Osteoblast (primary cell): ENCODE measurements around the gene SPRYD7. TPM values are rescaled to one million over a fixed set of nuclear protein-coding genes. Genes with fewer than 3 reads are reported as not detected.
A peak's percentile ranks its signal among the peaks of the same experiment; 100 is the strongest.
"Not testable (repeated sequence)": the region's sequence is repeated elsewhere in the genome, so short reads cannot be mapped to it uniquely, and the experiment has no call there.

Experiments used
- DNase-seq: peaks from one replicate; pipeline ENCODE4 v3.0.0; 2011; ENCODE audit warnings: low spot score, mixed read lengths; ENCODE audit not compliant: insufficient read length; ENCODE audit errors: missing footprints
- H2AFZ ChIP-seq: 2 replicates; pipeline ENCODE4 v1.6.0; 2011; ENCODE audit warnings: mild to moderate bottlenecking, low read length
- H3K27ac ChIP-seq: 2 replicates; pipeline ENCODE4 v1.5.1; 2011; ENCODE audit warnings: mild to moderate bottlenecking, low read depth, low read length, moderate library complexity
- H3K27me3 ChIP-seq: 2 replicates; pipeline ENCODE4 v1.6.0; 2012; ENCODE audit warnings: mild to moderate bottlenecking, control low read depth, inconsistent platforms, low read length, moderate library complexity; ENCODE audit not compliant: insufficient read depth
- H3K36me3 ChIP-seq: 2 replicates; pipeline ENCODE4 v1.5.1; 2011; ENCODE audit warnings: mild to moderate bottlenecking, low read length, control low read depth, moderate library complexity; ENCODE audit not compliant: insufficient read depth
- H3K4me1 ChIP-seq: 2 replicates; pipeline ENCODE4 v1.5.1; 2011; ENCODE audit warnings: mild to moderate bottlenecking, low read length, control low read depth, moderate library complexity; ENCODE audit not compliant: insufficient read depth
- H3K4me2 ChIP-seq: 2 replicates; pipeline ENCODE4 v1.6.0; 2011; ENCODE audit warnings: mild to moderate bottlenecking, low read length; ENCODE audit not compliant: insufficient read depth
- H3K4me3 ChIP-seq: fragments of 200-600 bp; sonication (generic); 3 replicates; pipeline ENCODE4 v1.5.1; 2012; ENCODE audit warnings: mild to moderate bottlenecking, low read length, inconsistent platforms; ENCODE audit not compliant: insufficient read depth
- H3K79me2 ChIP-seq: 2 replicates; pipeline ENCODE4 v1.6.0; 2012; ENCODE audit warnings: mild to moderate bottlenecking, low read length, control low read depth, inconsistent platforms; ENCODE audit not compliant: insufficient read depth
- H3K9me3 ChIP-seq: 2 replicates; pipeline ENCODE4 v1.5.1; 2011; ENCODE audit warnings: low read depth, low read length, control low read depth
- H4K20me1 ChIP-seq: 2 replicates; pipeline ENCODE4 v1.6.0; 2012; ENCODE audit warnings: mild to moderate bottlenecking, low read length, control low read depth; ENCODE audit not compliant: insufficient read depth
- total RNA-seq: library from RNA; depleted of rRNA; stranded (reverse); fragments of >200 nt; gene quantifications from 2 replicates; pipeline ENCODE4 v1.2.3, GENCODE V29; 2012
- TF ChIP-seq, protein P1 (sequence below): IDR thresholded peaks from 2 replicates; pipeline ENCODE4 v1.5.1; 2011; ENCODE audit warnings: mild to moderate bottlenecking, low read depth, low read length, moderate library complexity; ENCODE audit errors: extremely low read depth

Gene SPRYD7
- total RNA-seq, 1 donor, result 4.0 TPM

DNA sequence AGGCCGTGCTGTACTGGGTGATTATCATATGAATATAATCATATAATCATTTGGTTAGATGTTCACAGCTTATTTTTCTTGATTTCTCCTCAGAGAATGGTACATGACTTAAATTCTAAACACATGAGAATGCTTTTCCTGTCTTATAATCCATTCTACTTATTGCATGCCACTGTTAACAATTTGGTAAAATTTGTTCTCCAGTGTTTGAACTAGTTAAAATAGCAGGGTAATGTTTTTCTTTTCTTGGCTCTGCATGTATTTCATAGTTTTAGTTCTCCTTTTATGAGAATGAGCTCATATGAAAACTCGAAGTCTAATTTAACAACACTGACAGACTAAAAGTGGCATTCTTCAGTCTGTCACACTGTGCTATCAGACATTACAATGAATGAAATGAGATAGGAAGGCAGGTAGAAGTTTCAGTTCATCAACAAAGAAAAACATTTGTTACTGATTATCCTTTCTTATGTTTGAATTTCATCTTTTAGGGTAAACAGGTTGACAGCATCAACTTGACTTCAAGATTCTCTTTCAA lies 10.2 kb downstream of the SPRYD7 start:
- Histone ChIP-seq H3K27me3 (no peaks in the 10 kb centered on the region), H3K4me2 (no peak overlapping the region), H3K79me2 (peaks cover 12% of the 10 kb centered on the region), H3K36me3 (peaks cover 37% of the 10 kb centered on the region), H3K27ac (peak overlapping the region; percentile 0), H2AFZ (no peak overlapping the region), H4K20me1 (no peaks in the 10 kb centered on the region), H3K4me3 (no peak overlapping the region), H3K9me3 (no peaks in the 10 kb centered on the region), H3K4me1 (peaks cover 18% of the 10 kb centered on the region)
- TF ChIP-seq, protein P1, sequence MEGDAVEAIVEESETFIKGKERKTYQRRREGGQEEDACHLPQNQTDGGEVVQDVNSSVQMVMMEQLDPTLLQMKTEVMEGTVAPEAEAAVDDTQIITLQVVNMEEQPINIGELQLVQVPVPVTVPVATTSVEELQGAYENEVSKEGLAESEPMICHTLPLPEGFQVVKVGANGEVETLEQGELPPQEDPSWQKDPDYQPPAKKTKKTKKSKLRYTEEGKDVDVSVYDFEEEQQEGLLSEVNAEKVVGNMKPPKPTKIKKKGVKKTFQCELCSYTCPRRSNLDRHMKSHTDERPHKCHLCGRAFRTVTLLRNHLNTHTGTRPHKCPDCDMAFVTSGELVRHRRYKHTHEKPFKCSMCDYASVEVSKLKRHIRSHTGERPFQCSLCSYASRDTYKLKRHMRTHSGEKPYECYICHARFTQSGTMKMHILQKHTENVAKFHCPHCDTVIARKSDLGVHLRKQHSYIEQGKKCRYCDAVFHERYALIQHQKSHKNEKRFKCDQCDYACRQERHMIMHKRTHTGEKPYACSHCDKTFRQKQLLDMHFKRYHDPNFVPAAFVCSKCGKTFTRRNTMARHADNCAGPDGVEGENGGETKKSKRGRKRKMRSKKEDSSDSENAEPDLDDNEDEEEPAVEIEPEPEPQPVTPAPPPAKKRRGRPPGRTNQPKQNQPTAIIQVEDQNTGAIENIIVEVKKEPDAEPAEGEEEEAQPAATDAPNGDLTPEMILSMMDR, result no peak
- DNase-seq, result peak; percentile 61

DNA sequence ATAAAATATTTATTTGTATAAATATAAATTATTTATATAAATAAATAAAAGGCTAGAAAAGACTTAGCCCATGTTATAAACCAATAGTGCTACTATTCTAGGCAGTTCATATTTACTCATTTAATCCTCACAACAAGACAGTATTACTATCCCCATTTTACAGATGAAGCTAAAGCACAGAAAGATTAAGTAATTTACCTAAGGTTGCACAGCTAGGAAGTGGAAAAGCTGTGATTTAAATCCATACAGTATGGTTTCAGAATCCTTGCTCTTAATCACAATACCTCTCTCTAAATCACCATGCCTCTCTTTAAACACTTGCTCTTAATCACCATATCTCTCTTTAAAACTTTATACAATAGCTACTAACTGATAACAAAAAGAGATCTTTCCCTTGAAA lies 13.8 kb downstream of the SPRYD7 start:
- Histone ChIP-seq H4K20me1 (no peaks in the 10 kb centered on the region), H3K9me3 (no peaks in the 10 kb centered on the region), H3K4me1 (peaks cover 4% of the 10 kb centered on the region), H3K27ac (no peak overlapping the region), H3K27me3 (no peaks in the 10 kb centered on the region), H3K4me3 (no peak overlapping the region), H2AFZ (no peak overlapping the region), H3K36me3 (peaks cover 50% of the 10 kb centered on the region), H3K4me2 (no peak overlapping the region), H3K79me2 (peaks cover 2% of the 10 kb centered on the region)
- no peak for DNase-seq
- TF ChIP-seq, protein P1, result no peak

DNA sequence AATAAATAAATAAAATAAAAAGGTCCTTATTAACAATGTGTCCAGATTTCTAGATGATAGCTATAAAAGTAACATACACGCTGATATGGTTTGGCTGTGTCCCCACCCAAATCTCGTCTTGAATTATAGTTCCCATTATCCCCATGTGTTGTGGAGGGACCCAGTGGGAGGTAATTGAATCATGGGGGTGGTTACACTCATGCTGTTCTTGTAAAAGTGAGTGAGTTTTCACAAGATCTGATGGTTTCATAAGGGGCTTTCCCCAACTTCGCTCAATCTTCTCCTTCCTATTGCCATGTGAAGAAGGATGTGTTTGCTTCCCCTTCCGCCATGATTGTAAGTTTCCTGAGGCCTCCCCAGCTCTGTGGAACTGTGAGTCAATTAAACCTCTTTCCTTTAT lies 15.2 kb downstream of the SPRYD7 start:
- H3K4me3 ChIP-seq, DNase-seq, H3K4me2 ChIP-seq, H3K9me3 ChIP-seq, H3K79me2 ChIP-seq, H3K27me3 ChIP-seq, H3K4me1 ChIP-seq, H4K20me1 ChIP-seq, H2AFZ ChIP-seq, H3K27ac ChIP-seq: not testable (repeated sequence)
- H3K36me3 ChIP-seq, result peaks cover 60% of the 10 kb centered on the region

DNA sequence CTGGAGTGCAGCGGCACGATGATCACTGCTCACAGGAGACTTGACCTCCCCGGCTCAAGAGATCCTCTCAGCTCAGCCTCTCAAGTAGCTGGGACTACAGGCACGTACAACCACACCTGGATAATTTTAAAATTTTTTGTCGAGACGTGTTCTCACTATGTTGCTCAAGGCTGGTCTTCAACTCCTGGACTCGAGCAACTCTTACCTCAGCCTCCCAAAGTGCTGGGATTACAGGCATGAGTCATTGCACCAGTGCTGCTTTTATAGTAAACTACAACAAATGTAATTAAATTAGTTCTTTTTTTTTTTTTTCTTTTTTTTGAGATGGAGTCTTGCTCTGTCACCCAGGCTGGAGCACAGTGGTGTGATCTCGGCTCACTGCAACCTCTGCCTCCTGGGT lies 18.0 kb downstream of the SPRYD7 start:
- H2AFZ ChIP-seq, H3K4me1 ChIP-seq, H3K79me2 ChIP-seq, H3K4me2 ChIP-seq, H3K9me3 ChIP-seq, H3K27ac ChIP-seq, H4K20me1 ChIP-seq, H3K4me3 ChIP-seq, DNase-seq, H3K27me3 ChIP-seq: not testable (repeated sequence)
- H3K36me3 ChIP-seq, result peaks cover 49% of the 10 kb centered on the region

DNA sequence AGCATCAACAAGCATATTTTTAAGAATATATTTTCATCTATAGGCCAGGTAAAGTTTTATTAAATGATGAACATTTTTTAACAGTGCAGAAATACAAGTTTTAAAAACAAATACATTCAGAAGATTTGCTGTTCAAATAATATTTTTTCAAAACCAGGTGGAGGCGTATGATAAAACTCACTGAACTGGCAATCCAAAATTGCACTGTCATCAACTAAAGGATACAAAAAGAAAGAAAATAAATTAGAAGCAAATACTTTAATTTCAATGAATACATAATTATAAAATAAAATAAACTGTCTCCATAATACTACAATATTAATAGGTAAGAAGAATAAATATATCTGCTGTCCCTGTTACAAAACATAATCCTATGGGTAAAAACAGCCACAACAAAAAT lies 21.2 kb downstream of the SPRYD7 start:
- TF ChIP-seq, protein P1, result no peak
- Histone ChIP-seq H3K4me2 (no peak overlapping the region), H3K4me3 (no peak overlapping the region), H3K79me2 (no peaks in the 10 kb centered on the region), H3K27ac (no peak overlapping the region), H2AFZ (no peak overlapping the region), H4K20me1 (no peaks in the 10 kb centered on the region), H3K9me3 (no peaks in the 10 kb centered on the region), H3K36me3 (peaks cover 39% of the 10 kb centered on the region), H3K4me1 (no peaks in the 10 kb centered on the region), H3K27me3 (no peaks in the 10 kb centered on the region)
- DNase-seq, result no peak
